ENCODE results near the gene TANC1.

DNA sequence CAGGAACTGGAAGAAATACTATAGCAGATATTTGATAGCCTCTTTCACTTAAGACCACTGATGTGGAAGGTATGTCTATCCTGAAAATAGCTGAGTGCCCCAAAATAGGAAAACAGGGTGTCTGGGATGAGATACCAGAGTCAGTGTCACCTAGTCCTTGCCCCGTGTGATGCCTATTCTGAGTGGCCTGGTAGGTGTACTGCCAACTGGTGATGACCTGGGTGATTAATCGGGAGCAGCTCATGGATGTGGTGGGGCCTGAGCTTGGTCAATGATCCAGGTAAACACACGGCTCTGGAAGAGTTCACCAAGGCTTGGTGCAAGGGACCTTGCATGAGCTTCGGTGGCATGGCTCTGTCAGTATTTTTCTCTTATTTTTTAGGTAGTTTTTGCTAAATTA is 95.2 kb downstream of the TANC1 start:
- no peak for TF ChIP-seq POLR2A (IDR thresholded peaks at IDR 0.05; ENCODE audit: low read length)
- TF ChIP-seq GATA1 (IDR thresholded peaks at IDR 0.05; ENCODE audit: low read depth, low read length), result no peak

Data from erythroblast (primary cell).